Stomach (tissue), 4 donors: Measurements from ENCODE around the gene LMTK2.

Experiments
- EP300 ChIP-seq: sonication (generic); formaldehyde crosslinking; IDR thresholded peaks from one replicate; pipeline ENCODE4 v1.6.1; 2017; ENCODE audit warnings: antibody characterized with exemption
- POLR2A ChIP-seq, 4 donors: fragments of 450-650 bp; IDR thresholded peaks; one replicate each; pipeline ENCODE4 v1.6.1; 2016; ENCODE audit warnings: antibody characterized with exemption in 4 of 4, control low read depth in 2 of 4, mild to moderate bottlenecking in 1 of 4, moderate library complexity in 1 of 4
- POLR2AphosphoS5 ChIP-seq, 3 donors: sonication (generic); formaldehyde crosslinking; IDR thresholded peaks; one replicate each; pipeline ENCODE4 v1.6.1; 2016; ENCODE audit warnings: antibody characterized with exemption in 3 of 3
- TF ChIP-seq, protein P1 (sequence below), 7 experiments: fragments of 450-650 bp in 4 of 7; fragments of 200-600 bp in 3 of 7; sonication (generic) in 3 of 7; IDR thresholded peaks; one replicate each; pipeline ENCODE4 v1.5.1; 2016 to 2019; ENCODE audit warnings: antibody characterized with exemption in 7 of 7, control low read depth in 2 of 7, mild to moderate bottlenecking in 1 of 7

DNA sequence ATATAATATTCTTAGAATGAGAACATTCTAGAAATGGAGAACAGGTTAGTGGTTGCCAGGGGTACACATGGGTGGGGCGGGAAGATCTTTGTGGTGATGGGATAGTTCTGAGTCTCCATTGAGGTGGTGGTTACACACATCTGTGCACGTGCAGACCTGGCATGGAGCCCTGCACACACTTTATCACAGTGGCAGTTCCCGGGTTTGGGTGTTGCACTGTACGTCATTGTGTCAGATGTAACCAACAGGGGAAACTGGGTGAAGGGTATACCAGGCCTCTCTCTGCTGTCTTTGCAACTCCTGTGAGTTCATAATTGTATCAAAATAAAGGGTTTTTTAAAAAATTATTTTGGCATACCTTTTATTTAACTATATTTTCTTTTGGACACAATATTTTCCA lies 51.1 kb downstream of the LMTK2 start:
- TF ChIP-seq, protein P1, sequence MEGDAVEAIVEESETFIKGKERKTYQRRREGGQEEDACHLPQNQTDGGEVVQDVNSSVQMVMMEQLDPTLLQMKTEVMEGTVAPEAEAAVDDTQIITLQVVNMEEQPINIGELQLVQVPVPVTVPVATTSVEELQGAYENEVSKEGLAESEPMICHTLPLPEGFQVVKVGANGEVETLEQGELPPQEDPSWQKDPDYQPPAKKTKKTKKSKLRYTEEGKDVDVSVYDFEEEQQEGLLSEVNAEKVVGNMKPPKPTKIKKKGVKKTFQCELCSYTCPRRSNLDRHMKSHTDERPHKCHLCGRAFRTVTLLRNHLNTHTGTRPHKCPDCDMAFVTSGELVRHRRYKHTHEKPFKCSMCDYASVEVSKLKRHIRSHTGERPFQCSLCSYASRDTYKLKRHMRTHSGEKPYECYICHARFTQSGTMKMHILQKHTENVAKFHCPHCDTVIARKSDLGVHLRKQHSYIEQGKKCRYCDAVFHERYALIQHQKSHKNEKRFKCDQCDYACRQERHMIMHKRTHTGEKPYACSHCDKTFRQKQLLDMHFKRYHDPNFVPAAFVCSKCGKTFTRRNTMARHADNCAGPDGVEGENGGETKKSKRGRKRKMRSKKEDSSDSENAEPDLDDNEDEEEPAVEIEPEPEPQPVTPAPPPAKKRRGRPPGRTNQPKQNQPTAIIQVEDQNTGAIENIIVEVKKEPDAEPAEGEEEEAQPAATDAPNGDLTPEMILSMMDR (IDR thresholded peaks at IDR 0.05): no peak
- TF ChIP-seq POLR2A (IDR thresholded peaks at IDR 0.05) (no peak), EP300 (no peak), POLR2AphosphoS5 (IDR thresholded peaks at IDR 0.05) (no peak)
